Pancreas (tissue), 10 donors: Measurements from ENCODE around the gene EPHA10. TPM values are rescaled to one million over a fixed set of nuclear protein-coding genes. Genes with fewer than 3 reads are reported as not detected.

Source experiments
- ATAC-seq, 4 donors: fragments of 200-7000 bp; cut with Tn5 transposase; one replicate each; pipeline versions ENCODE4 v1.8.0 to v1.9.1; 2020; ENCODE audit warnings: mild to moderate bottlenecking in 4 of 4, moderate library complexity in 4 of 4
- DNase-seq, 6 donors: peaks; one replicate each; pipeline ENCODE4 v3.0.0-alpha.2; 2020
- FAIRE-seq: peaks from 2 replicates; lab custom pipeline; 2012; peaks lifted over from hg19 to GRCh38; lab: Jason Lieb, UNC
- H3K27ac ChIP-seq, 4 donors: fragments of 200-600 bp; sonication (generic); 1 replicate in 3 of 4; 2 replicates in 1 of 4; pipeline versions ENCODE4 v1.5.0 to v1.8.0; 2020
- H3K27me3 ChIP-seq, 4 donors: fragments of 200-600 bp; one replicate each; pipeline ENCODE4 v1.8.0; 2021
- H3K36me3 ChIP-seq, 3 donors: fragments of 200-600 bp; sonication (generic) in 1 of 3; one replicate each; pipeline versions ENCODE4 v1.5.0 to v1.8.0; 2020 to 2021
- H3K4me1 ChIP-seq, 3 donors: fragments of 200-600 bp; one replicate each; pipeline ENCODE4 v1.8.0; 2021
- H3K4me3 ChIP-seq, 4 donors: fragments of 200-600 bp; sonication (generic) in 2 of 4; one replicate each; pipeline versions ENCODE4 v1.5.0 to v1.8.0; 2020 to 2021
- H3K9me3 ChIP-seq, 4 donors: fragments of 200-600 bp; one replicate each; pipeline ENCODE4 v1.8.0; 2021
- WGBS, 2 donors: extraction: QIAGEN DNeasy Blood & Tissue Kit; methylation state at CpG; one replicate each; pipeline ENCODE4 v1.1.7; 2013; 5-methylcytosine and 5-hydroxymethylcytosine counted together
- intact Hi-C, 3 donors: fragments of 100-400 bp; cut with DNase I; formaldehyde crosslinking; loops; one replicate each; pipeline versions ENCODE4 v1.11.1 to v1.14.2; 2022
- polyA plus RNA-seq, 2 donors: library from polyadenylated mRNA; stranded (reverse); fragments of 200-250 nt; gene quantifications; one replicate each; pipeline ENCODE4 v1.2.3, GENCODE V29; 2013
- total RNA-seq, 6 donors: library from RNA; stranded (reverse); fragmentation: NEBNext Ultra II Directional in 4 of 6; extraction: Animal tissue kit (Norgen Biotek cat#: 25700) in 4 of 6; gene quantifications; one replicate each; pipeline versions ENCODE4 v1.2.1 to v1.2.4, GENCODE V29; 2021 to 2023
- TF ChIP-seq, protein P1 (sequence below), 4 donors: fragments of 200-600 bp; sonication (generic) in 3 of 4; IDR thresholded peaks; one replicate each; pipeline versions ENCODE4 v1.5.0 to v1.8.0; 2021; ENCODE audit warnings: antibody characterized with exemption in 4 of 4
- donor health status: healthy with polysubstance abuse.
- donor health status: DM: no; HTN: no; CAD: no; lungs with moderate emphysema.
- donor health status: DM: no; HTN: no; CAD: no.
- donor health status: control.
- donor health status: control.
- donor health status: Bipolar disorder and iron deficiency.
- donor health status: DM: yes; HTN: yes; CAD: no.
- donor health status: DM: no; HTN: no; CAD: no.
- donor health status: DM: no; HTN: no; CAD: no.
- donor health status: DM: yes; HTN: yes; CAD: no.

EPHA10 gene
- total and polyA plus RNA-seq, 8 donors = 1.7 to 3.8 (median 2.2) TPM

DNA sequence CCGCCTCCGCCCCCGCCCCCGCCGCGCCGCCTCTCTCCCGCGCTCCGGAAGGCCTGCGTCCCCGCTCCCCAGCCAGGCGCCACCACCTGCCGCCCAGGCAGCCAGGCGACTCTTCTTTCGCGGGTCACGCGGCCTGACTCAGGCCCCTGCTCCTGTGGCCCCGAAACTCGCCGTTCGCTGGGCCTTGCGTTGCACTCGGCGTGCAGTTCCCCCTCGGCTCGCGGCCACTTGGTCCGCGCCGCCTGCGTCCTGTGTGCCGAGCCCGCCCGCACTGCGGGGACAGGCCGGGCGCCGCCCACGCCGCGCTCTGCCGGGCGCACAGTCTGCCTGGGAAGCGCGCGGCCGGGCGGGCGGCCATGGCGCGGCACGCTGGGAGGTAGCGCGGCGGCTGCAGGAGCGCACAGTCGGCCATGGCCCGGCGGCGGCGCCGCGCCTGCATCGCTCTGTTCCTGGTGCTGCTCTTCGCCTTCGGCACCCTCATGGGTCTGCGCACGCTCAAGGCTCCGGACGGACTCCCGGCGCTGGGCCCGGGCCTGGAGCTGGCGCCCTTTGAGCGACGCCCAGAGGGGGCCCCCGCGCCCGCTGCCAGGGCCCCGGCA lies 29.0 kb upstream of the EPHA10 start, which contains the start of gene MANEAL:
MANEAL (plus strand) TSS at position 75 of the 599 bp plus-strand sequence; CDS start at position 411, 336 bp downstream.
- H3K27me3 ChIP-seq = no peaks in the 10 kb centered on the region
- TF ChIP-seq, protein P1, sequence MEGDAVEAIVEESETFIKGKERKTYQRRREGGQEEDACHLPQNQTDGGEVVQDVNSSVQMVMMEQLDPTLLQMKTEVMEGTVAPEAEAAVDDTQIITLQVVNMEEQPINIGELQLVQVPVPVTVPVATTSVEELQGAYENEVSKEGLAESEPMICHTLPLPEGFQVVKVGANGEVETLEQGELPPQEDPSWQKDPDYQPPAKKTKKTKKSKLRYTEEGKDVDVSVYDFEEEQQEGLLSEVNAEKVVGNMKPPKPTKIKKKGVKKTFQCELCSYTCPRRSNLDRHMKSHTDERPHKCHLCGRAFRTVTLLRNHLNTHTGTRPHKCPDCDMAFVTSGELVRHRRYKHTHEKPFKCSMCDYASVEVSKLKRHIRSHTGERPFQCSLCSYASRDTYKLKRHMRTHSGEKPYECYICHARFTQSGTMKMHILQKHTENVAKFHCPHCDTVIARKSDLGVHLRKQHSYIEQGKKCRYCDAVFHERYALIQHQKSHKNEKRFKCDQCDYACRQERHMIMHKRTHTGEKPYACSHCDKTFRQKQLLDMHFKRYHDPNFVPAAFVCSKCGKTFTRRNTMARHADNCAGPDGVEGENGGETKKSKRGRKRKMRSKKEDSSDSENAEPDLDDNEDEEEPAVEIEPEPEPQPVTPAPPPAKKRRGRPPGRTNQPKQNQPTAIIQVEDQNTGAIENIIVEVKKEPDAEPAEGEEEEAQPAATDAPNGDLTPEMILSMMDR (IDR thresholded peaks at IDR 0.05) = no peak
- H3K36me3 ChIP-seq = no peaks in the 10 kb centered on the region
- WGBS, 2 donors = 1% methylated on average over 32 to 78 of the region's 82 CpGs
- H3K4me3 ChIP-seq = peak within 1 kb of the TSS; percentile 37 to 62 (median 51)
- ATAC-seq (peak; percentile 79 to 93 (median 87)), DNase-seq (peak; percentile 35 to 81 (median 64)), FAIRE-seq (no peak)
- intact Hi-C loops = no loop called here
- H3K4me1 ChIP-seq = peaks cover 0 to 5% (median 0%) of the 10 kb centered on the region in 3 donors
- H3K9me3 ChIP-seq = no peaks in the 10 kb centered on the region
- H3K27ac ChIP-seq = no peak within 1 kb of the TSS

DNA sequence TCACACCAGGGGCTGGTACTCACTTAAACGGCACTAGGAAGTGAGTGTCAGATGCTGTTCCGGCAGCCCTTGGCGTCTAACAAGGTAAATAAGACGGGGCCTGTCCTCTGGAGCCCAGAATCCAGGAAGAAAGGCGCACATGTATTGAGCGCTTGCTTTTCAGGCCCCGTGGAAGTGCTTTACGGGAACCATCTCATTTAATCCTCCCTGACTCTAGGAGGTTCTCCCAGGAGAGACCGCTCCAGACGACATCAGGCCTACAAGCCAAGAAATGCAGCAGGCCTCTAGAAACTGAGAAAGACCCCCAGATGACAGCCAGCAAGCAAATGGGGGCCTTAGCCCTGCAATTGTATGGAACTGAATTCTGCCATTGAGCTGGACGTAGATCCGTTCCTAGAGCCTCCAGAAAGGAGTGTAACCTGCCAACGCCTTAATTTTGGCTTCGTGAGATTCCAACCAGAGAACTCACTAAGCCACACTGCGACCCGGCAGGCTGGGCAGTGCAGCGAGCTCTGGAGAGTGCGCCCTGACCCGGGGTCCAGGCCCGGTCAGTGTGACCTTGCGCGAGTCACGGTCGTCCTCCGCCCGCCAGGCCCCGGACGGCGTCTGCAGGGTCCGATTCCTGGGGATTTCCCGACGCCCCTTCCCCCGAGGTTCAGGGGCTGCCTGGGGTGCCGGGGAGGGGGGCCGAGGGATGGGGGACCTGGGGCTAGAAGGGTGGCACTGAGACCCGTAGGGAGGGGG lies 28.2 kb upstream of the EPHA10 start:
- intact Hi-C loops = no loop called here
- peaks cover 0 to 5% (median 0%) of the 10 kb centered on the region in 3 donors for H3K4me1 ChIP-seq
- no peaks in the 10 kb centered on the region for H3K9me3 ChIP-seq
- 34 to 36% methylated on average over 34 to 36 of the region's 36 CpGs for WGBS, 2 donors
- TF ChIP-seq, protein P1 (IDR thresholded peaks at IDR 0.05) = no peak
- peaks cover 0 to 3% (median 0%) of the 10 kb centered on the region in 4 donors for H3K27me3 ChIP-seq
- H3K27ac ChIP-seq = no peak overlapping the region
- H3K36me3 ChIP-seq = no peaks in the 10 kb centered on the region
- DNase-seq = peak in 2 of 6 donors; percentile 60 to 72
- peak overlapping the region; percentile 37 to 62 (median 51) for H3K4me3 ChIP-seq
- FAIRE-seq = no peak
- ATAC-seq = peak in 2 of 4 donors; percentile 7 to 10

DNA sequence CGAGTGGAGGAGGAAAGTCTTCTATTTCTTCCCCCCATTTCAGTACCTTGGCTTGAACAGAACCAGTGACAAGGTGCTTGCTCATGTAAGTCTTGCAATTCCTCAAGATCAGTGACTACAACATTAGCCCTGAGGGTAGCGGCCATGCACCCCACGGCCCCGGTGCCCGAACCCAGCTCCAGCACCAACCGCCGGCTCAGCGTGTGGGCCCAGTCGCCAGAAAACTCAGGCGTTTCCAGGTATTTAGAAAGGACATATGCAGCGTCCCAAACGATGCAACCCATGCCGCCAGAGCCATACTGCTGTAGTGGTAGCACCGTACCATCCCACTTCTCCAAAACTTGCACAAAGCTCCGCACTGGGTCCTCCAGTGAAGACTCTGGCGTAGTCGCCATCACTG lies 17.6 kb upstream of the EPHA10 start:
- H3K36me3 ChIP-seq = no peaks in the 10 kb centered on the region
- no peak for FAIRE-seq
- peaks cover 0 to 13% (median 0%) of the 10 kb centered on the region in 4 donors for H3K27me3 ChIP-seq
- TF ChIP-seq, protein P1 (IDR thresholded peaks at IDR 0.05) = no peak
- H3K4me1 ChIP-seq = no peaks in the 10 kb centered on the region
- WGBS, 2 donors = 56 to 72% methylated on average over 17 of the region's 17 CpGs
- H3K9me3 ChIP-seq = no peaks in the 10 kb centered on the region
- no peak for ATAC-seq
- H3K27ac ChIP-seq = no peak overlapping the region
- DNase-seq = no peak
- intact Hi-C loops = no loop called here
- H3K4me3 ChIP-seq = no peak overlapping the region

DNA sequence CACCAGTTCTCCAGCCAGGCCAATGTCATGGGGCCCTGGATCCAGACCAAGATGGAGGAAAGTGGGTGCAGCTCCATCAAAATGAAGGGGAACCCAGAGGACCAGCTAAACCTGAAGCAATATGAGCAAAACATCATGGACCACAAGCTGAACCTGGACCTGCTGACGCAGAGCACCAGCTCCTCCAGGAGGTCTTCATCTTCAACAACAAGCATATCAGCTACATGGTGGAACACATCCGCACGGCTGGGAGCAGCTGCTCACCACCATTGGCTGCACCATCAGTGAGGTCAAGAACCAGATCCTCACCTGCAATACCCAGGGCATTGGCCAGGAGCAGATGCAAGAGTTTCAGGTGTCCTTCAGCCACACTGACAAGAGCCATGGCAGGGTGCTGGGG lies 13.7 kb upstream of the EPHA10 start:
- WGBS, 2 donors = 61 to 76% methylated on average over 3 of the region's 3 CpGs
- FAIRE-seq (no peak), DNase-seq (no peak), ATAC-seq (no peak)
- TF ChIP-seq, protein P1 (IDR thresholded peaks at IDR 0.05) = no peak
- Histone ChIP-seq H3K36me3 (no peaks in the 10 kb centered on the region), H3K9me3 (no peaks in the 10 kb centered on the region), H3K4me1 (no peaks in the 10 kb centered on the region), H3K27me3 (peaks cover 0 to 7% (median 0%) of the 10 kb centered on the region in 4 donors), H3K27ac (no peak overlapping the region), H3K4me3 (no peak overlapping the region)
- intact Hi-C loops = no loop called here
